Measurements from ENCODE around the gene NCOR2.

NCOR2 gene

DNA sequence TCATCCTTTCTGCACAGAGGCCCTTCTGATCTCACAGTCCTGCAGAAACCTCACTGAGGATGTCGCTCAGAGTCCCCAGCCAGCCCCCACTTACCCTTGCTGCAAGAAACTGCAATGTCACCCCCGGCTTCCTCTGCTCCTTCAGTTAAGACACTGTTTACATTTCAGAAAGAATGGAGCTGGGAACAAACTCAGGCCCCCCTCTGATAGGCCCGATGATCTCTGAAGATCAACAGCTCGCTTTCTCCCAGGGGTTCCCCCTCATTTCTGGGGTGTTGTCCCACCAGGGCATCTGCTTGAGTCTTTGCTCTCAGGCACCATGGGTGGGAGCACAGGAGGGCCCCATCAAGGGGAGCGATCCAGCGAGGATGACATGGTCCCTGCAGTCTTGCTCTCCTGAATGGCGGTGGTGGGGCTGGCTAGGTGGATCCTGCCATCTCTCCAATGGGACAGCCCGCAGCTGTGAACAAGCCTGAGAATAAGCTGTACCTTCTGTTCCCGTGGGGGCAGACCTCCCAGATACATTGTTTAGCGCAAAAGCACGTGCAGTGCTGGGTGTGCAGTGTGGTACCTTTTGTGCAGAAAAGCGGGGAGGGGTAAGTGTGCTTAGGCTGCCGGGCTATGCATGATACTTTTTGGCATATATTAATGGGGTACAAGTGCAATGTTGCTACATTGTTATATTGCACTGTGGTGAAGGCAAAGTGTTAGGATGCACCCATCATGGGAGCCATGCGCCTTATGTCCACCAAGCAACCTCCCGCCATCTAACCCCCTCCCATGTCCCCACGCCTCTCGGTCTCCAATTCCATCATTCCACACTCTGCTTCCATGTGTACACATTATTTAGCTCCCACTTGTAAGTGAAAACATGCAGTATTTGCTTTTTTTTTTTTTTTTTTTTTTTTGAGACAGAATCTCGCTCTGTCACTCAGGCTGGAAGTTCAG is 6.7 kb upstream of the NCOR2 start:
- no peak for DNase-seq

DNA sequence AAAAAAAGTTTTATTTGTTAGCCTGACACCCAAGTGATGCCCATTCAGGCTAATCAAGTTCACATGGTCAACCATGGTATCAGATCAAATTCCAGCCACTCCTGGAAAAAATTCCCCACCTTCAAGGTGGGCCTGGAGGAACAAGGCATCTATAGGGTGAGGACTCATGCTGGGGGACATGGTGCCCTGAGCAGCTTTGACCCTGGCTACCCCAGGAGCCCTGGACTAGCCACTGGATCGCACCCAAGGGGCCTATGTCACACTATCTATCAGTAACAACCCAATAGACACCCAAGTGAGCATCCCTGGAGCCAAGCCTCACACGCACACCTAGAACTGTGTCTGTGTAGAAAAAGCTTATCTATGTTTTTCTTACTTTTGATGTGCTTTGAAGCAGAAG is 4.1 kb upstream of the NCOR2 start:
- DNase-seq, result no peak

- no peak for DNase-seq
These were observed 3.4 kb upstream of the NCOR2 start for GRCh38 chr12:124570810-124571209.

- no peak for DNase-seq
These were observed 2.1 kb upstream of the NCOR2 start for GRCh38 chr12:124569375-124570148.

GRCh38 chr12:124568431-124569374 is 1.3 kb upstream of the NCOR2 start:
- no peak for DNase-seq

GRCh38 chr12:124567673-124568373 is 411 bp upstream of the NCOR2 start:
- DNase-seq, result peak; percentile 72

DNA sequence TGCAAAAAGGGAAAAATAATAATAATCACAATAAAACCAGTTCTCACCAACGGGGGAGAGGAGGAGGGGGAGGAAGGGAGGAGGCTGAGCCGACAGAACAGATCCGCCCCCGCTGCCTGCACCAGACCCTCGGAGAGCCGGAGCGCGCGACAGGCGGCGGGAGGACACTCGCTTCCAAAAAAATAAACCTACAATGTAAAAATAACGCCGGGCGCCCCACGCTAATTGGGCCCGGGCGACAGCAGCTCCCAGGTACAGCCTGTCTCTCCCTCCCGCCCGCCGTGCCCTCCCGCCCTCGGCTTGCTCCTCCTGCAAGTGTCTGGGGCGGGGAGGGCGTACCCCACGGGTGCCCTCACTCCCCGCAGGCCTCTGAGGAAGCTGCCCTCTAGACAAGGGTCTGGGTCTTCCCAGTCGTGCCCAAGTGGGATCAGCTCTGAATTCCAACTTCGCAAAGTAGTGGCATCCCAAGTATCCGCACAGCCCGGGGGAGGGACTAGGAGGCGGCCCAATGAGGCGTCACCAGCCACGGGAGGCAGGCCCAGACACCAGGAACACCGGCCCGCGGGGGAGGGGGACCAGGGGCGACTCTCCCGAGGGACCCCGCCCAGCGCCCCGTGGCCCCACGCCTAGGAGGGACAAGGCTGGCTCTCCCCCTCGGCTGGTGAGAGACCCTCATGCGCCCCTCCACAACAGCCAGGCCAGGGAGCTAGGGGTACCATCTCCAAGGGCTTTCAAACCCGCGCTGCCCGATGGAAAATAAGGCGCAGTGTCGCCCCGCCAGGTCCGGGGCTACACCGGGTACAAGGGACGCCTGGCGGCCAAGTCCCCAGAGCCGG is 1.0 kb downstream of the NCOR2 start:
- DNase-seq, result peak; percentile 54

DNA sequence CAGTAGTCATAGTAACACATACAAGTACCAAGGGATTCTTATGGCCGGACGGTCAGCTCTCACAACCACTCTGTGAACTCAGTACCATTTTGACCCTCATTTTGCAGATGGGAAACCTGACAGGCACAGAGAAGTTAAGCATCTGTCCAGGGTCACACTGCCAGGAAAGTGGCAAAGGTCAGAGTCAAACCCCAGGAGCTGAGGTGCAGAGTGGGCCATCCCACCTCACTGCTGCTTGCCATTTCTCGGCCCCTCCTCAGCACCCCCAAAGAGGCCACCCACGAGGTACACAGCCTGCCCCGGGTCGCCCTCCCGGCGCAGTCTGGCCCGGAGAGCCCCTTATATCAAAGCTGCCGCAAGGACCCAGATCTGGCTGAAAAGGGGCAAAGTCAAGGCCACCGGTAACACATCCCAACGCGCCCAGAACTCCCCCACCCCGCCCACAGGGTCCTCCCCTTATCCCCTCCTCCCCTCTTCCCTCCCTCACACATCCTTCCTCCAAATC is 1.7 kb downstream of the NCOR2 start:
- DNase-seq, result no peak

GRCh38 chr12:124564971-124565491 is 2.4 kb downstream of the NCOR2 start:
- no peak for DNase-seq

DNA sequence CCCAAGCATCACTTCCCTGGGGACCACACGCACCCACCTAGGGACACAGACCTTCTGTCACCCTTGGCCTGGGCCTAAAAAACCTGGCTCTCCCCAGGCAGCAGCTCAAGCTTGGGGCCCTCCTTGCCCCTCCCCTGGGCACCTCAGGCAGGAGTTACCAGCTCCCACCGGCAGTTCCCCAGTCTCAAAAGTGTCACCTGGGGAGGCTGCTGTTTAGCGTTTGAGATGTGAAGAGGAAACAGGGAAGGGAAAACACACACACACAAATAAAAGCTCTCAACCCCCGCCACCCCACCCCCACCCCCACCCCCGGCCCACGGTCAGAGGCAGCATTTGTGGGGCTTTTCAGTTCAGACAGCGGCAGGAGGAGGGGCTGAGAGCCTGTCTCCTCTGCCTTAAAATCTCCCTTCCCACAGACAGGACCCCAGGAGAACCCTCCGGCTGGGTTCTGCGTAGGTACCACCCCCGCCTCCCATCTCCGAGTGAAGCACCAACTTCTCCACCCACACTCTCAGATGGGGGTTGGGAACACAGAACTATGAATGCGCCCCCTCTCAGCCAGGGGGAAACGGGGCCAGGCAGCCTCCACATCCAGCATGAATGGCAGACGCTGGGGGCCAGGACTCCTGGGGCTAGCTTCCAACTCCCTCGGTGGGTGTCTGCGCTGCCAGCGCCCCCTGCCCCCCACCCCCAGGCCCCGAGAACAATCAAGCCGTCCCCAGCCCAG is 3.0 kb downstream of the NCOR2 start:
- no peak for DNase-seq

DNA sequence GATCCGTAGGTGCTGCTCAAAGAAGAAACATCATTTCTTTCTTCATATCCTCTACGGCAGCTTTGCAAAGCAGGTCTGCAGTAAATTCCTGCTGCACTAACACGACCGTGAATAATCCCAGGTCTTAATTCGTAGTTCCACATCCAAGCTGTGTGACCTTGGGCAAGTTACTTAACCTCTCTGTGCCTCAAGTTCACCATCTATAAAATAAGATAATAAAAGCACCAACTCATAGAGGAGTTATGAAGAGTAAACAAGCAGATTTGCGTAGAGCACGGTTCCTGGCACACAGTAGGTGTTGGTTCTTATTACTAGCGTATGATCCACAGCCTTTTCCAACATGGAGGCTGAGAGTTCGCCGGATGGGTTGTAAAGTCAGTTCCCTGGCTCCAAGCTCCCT is 3.6 kb downstream of the NCOR2 start:
- DNase-seq, result no peak

DNA sequence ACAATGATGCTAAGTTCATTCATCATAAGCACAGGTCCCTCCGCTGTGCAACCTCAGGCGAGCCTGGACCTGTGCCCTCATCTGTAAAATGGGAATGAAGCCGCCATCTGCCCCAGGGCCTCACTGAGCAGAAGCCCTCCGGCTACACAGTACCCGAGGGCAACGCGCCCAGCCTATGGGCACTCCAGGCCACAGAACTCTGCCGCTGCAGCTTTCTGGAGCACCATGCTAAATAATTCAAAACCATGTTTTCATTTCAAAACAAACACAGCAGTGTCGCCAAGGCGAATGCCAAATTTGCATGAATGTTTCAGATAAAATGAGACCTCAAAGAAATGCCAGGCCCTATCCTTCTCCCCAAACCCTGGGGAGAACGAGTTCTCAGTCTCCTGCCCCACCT is 4.0 kb downstream of the NCOR2 start:
- DNase-seq, result no peak

- DNase-seq, result no peak
These were observed 4.6 kb downstream of the NCOR2 start for GRCh38 chr12:124562796-124563181.

DNA sequence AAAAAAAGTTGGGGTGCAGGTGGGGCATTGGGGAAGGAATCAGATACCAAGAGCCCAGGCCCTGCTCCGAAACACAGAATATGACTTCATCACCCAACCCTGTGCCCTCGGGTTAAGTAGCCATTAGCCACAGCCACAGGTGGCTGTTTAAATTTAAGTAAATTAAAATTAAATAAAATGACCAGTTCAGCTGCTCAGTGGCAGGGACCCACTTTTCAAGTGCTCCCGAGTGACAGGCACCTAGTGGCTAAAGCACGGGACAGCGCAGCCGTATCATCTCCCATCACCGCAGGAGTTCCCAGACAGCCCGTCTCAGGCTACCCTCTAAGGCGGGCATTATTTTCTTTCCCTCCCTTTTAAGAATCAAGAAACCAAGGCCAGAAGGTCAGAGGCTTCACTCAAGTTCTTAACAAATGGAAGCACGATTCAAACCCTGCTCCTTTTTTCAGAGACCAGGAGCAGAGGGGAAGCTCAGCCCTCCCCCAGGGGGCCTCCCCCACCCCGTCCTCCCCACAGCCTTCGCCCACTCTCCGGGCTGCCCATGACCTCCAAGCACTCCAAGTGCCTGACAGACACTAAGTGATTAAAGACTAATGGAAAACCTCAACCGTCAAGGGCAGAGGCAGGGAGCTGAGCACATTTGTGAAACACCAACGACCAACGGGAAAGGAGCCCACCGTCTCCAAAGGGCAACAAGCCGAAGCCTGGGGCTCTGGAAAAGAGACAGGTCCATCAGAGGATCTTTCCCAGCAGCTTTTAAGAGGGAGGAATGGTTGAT is 5.2 kb downstream of the NCOR2 start:
- no peak for DNase-seq

DNA sequence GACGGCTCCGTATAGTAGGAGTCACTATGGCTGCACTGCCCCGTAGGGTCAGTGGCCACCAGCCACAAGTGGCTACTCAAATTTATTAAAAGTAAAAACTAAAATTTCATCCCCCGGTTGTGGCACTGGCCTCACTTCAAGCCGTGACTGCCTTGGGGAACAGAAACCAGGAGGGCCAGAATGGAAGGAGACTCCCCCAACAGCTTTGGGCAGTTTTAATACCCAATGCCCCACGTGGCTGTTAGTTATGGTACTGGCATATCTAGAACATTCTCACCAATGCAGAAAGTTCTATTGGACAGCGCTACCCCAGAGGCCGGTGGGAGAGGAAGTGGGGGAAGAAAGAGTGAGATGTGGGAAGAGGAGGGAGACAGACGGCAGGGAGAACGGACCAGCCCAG is 6.2 kb downstream of the NCOR2 start:
- no peak for DNase-seq

GRCh38 chr12:124560146-124560890 is 7.1 kb downstream of the NCOR2 start:
- DNase-seq, result no peak

- no peak for DNase-seq
These were observed 8.0 kb downstream of the NCOR2 start for GRCh38 chr12:124559182-124560017.

GRCh38 chr12:124558313-124558712 is 9.1 kb downstream of the NCOR2 start:
- DNase-seq, result no peak

Data from activated gamma-delta T cell treated with Interleukin-2 at 50 U/mL for 16 hours (primary cell).